Gastroesophageal sphincter (tissue), 3 donors: ENCODE measurements around the gene ID2.

Source experiments
- EP300 ChIP-seq: sonication (generic); formaldehyde crosslinking; IDR thresholded peaks from one replicate; pipeline ENCODE4 v1.6.1; 2017; ENCODE audit warnings: antibody characterized with exemption, mild to moderate bottlenecking
- POLR2A ChIP-seq, 2 donors: fragments of 450-650 bp; IDR thresholded peaks; one replicate each; pipeline ENCODE4 v1.6.1; 2017; ENCODE audit warnings: antibody characterized with exemption in 2 of 2, mild to moderate bottlenecking in 2 of 2, moderate library complexity in 1 of 2
- TF ChIP-seq, protein P1 (sequence below), 4 experiments: fragments of 200-600 bp in 2 of 4; fragments of 450-650 bp in 2 of 4; sonication (generic) in 1 of 4; IDR thresholded peaks; one replicate each; pipeline ENCODE4 v1.5.1; 2017 to 2019; ENCODE audit warnings: antibody characterized with exemption in 4 of 4, mild to moderate bottlenecking in 2 of 4, moderate library complexity in 2 of 4

DNA sequence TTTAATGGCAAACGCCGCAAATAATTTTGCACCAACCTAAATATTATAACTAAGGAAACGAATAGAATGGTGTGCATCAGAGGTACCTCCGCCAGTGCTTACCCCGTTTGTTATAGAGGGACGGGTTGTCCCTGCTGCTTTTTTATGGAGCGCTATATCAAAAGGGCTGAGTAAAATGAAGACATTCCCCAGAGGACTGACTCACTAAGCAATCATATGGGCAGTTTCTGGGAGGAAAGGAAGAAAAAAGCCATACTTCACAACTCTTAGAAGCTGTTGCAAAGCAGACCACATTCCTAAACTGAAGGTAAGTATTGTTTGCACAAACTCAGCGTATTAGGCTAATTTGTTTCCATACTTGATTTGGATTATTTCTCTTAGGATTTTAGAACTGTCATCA is 12.9 kb downstream of the ID2 start:
- no peak for TF ChIP-seq EP300
- TF ChIP-seq, protein P1, sequence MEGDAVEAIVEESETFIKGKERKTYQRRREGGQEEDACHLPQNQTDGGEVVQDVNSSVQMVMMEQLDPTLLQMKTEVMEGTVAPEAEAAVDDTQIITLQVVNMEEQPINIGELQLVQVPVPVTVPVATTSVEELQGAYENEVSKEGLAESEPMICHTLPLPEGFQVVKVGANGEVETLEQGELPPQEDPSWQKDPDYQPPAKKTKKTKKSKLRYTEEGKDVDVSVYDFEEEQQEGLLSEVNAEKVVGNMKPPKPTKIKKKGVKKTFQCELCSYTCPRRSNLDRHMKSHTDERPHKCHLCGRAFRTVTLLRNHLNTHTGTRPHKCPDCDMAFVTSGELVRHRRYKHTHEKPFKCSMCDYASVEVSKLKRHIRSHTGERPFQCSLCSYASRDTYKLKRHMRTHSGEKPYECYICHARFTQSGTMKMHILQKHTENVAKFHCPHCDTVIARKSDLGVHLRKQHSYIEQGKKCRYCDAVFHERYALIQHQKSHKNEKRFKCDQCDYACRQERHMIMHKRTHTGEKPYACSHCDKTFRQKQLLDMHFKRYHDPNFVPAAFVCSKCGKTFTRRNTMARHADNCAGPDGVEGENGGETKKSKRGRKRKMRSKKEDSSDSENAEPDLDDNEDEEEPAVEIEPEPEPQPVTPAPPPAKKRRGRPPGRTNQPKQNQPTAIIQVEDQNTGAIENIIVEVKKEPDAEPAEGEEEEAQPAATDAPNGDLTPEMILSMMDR (IDR thresholded peaks at IDR 0.05), result no peak
- no peak for TF ChIP-seq POLR2A (IDR thresholded peaks at IDR 0.05)
